ENCODE data around the gene PRELP.

The PRELP gene

GRCh38 chr1:203526572-203526971 is 51.0 kb downstream of the PRELP start:
- DNase-seq = no peak

DNA sequence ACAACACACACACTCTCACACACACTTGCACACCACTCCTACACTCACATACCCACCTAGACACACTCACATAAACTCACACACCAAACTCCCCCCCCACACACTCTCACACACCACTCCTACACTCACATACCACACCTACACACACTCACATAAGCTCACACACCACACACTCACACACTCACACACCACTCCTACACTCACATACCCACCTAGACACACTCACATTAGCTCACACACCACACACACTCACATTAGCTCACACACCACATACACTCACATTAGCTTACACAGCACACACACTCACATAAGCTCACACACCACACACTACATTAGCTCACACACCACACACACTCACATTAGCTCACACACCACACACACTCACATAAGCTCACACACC is 51.4 kb downstream of the PRELP start:
- no peak for DNase-seq

DNA sequence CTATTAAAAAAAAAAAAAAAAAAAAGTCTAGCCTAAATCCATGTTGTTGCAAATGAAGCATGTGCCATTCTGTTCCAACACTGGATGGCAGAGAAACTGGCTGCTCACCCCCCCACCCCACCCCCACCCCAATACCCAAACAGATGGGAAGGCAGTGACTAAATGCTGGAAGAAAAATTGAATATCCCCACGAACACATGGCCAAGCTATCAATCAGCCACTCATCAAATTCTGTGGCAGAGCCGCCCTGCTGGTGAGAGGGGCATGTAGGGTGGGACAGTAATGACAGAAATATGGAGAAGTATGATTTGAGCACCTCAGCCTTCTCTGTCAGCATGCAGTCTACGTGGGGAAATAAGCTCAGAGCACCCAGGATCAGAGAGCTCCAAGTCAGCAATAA is 52.5 kb downstream of the PRELP start:
- no peak for DNase-seq

GRCh38 chr1:203528976-203529835 is 53.6 kb downstream of the PRELP start:
- no peak for DNase-seq

- no peak for DNase-seq
These were observed 55.5 kb downstream of the PRELP start for GRCh38 chr1:203531063-203531462.

DNA sequence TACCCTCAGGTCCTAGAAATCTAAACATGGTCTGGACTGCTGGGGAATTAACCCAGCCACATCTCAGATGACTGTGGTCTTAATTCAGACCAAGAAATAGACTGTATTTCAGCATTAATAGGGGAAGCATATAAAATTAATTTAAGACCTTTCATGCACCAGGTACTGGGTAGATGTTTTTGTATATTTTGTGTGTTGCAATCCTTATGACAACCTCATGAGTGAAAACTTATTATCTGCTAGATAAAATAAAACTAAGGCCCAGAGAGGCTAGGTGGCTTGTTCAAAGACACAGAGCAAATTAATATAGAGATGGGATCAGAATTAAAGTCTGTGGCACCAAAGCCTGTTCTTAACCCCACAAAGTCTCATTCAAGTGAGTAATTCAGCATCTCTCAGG is 58.4 kb downstream of the PRELP start:
- DNase-seq = no peak

DNA sequence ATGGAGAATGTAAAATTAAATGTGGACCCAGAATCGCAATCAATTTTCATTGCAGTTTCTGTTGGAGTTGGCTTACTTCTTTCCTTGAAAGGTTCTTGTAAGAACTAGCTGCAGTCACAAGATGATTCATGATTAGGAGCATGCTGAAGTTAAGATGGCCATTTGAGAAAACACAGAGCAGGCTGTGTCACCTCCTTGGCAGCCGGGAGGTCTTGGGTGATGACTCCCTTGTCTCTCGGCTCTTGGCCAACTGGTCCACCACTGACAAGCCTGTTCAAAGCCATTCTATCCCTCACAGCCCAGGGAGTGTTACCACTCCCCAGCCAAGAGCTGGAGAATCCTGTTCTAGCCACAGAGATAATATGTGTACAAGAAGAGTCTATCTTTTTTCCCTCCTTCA is 58.9 kb downstream of the PRELP start:
- no peak for DNase-seq

DNA sequence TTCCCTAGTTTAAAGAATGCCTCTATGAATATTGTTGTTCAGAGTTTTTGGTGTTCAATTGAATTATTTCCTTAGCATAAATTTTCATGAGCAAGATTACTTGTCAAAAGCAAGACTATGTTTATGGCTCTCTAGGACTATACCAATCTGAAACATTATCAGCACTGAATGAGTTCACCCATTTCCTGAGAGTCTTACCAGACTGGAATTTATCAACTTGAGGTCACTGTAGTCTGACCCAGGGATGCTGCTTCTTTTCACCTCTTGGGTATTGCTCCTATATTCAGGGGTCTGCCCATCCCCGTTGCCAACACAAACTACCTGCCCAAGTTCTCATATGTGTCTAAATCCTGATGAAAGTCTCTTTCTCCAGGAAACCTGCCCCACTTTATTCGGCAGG is 61.0 kb downstream of the PRELP start:
- DNase-seq = no peak

- DNase-seq = no peak
These were observed 61.4 kb downstream of the PRELP start for GRCh38 chr1:203536980-203537455.

DNA sequence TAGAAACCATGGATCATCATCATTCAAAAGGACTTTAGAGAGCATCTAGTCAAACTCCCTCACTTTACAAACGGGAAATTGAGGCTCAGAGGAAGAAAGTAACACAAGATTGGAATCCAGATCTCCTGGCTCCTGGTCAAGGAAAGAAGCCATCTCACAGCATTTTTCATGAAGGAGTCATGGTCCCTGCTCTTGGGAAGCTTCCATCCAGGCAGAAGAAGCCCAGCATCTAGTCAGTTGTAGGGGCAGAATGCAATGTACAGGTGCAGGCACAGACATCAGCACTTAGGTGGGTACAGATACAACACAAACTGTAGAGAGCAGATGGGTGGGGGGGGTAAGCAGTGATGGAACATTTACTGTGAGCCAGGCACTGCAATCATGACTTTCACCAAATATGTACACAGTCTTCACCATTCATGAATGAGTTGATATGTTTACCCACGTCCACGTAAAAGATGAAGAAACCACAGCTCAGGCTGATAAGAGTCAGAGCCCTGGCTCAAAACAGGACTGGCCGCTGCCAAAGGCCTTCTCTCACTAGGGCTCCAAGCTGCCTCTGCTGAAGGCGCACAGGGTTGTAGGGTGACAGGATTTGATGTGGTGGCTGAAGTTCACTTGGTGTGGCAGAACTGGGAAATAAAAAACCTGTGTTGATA is 62.3 kb downstream of the PRELP start:
- DNase-seq = no peak

DNA sequence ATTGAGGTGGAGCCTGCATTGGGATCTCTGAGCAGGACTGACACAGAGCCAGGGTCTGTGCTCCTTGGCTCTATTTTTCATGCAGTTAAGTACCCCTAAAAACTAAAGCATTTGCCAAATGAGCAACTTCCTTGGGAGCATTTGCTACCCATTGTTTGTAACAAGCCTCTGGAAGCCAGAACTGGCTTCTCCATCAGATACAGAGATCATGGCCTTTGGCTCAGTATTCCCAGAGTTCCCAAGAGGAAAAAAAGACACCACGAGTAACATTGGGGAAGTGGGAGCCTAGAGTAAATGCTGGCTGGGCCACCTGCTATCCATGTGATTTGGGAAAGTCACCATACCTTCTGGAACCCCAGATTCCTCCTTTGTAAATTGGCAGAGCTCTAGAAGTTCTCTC is 63.1 kb downstream of the PRELP start:
- no peak for DNase-seq

GRCh38 chr1:203539831-203540546 is 64.4 kb downstream of the PRELP start:
- DNase-seq = no peak
